HepG2 (cell line): ENCODE data around the gene PHF23. TPM values are rescaled to one million over a fixed set of nuclear protein-coding genes. Genes with fewer than 3 reads are reported as not detected.

ENCODE experiments used
- ARID5B ChIP-seq: IDR thresholded peaks from 2 replicates; pipeline ENCODE4 v1.4.0; 2020; ENCODE audit warnings: mild to moderate bottlenecking, missing genetic modification reagents
- FOXP1 ChIP-seq, 2 experiments: fragments of 450-650 bp in 1 of 2; IDR thresholded peaks; 2 replicates each; pipeline ENCODE4 v1.6.1; 2017 to 2018; ENCODE audit warnings: antibody characterized with exemption in 1 of 2
- GATA4 ChIP-seq: sonication (generic); IDR thresholded peaks from 2 replicates; pipeline ENCODE4 v1.6.1; 2016; ENCODE audit warnings: antibody characterized with exemption, low read depth, borderline replicate concordance
- MAFG ChIP-seq: sonication (generic); formaldehyde crosslinking; IDR thresholded peaks from 2 replicates; pipeline ENCODE4 v1.5.1; 2020; ENCODE audit warnings: mild to moderate bottlenecking, missing genetic modification reagents
- MAX ChIP-seq: IDR thresholded peaks from 2 replicates; pipeline ENCODE4 v1.6.1; 2012; ENCODE audit warnings: inconsistent platforms
- NFE2 ChIP-seq: sonication (generic); formaldehyde crosslinking; IDR thresholded peaks from 2 replicates; pipeline ENCODE4 v1.4.0; 2020; ENCODE audit warnings: missing genetic modification reagents
- PBX3 ChIP-seq: sonication (generic); formaldehyde crosslinking; IDR thresholded peaks from 2 replicates; pipeline ENCODE4 v1.8.1; 2023; ENCODE audit warnings: missing genetic modification reagents, inconsistent platforms, borderline replicate concordance
- SP4 ChIP-seq: sonication (generic); formaldehyde crosslinking; IDR thresholded peaks from 2 replicates; pipeline ENCODE4 v1.8.1; 2023; ENCODE audit warnings: mild to moderate bottlenecking, missing genetic modification reagents
- SSRP1 ChIP-seq: IDR thresholded peaks from 2 replicates; pipeline ENCODE4 v1.6.1; 2016; ENCODE audit warnings: control low read depth
- TFDP1 ChIP-seq: IDR thresholded peaks from 2 replicates; pipeline ENCODE4 v1.6.1; 2016; ENCODE audit warnings: missing compliant biosample characterization, missing genetic modification reagents, borderline replicate concordance
- TFDP2 ChIP-seq: sonication (generic); formaldehyde crosslinking; IDR thresholded peaks from 2 replicates; pipeline ENCODE4 v1.4.0; 2020; ENCODE audit warnings: missing genetic modification reagents
- TRIM24 ChIP-seq: sonication (generic); formaldehyde crosslinking; IDR thresholded peaks from 2 replicates; pipeline ENCODE4 v1.8.0; 2022; ENCODE audit warnings: mild to moderate bottlenecking, missing genetic modification reagents
- ZNF121 ChIP-seq: sonication (generic); formaldehyde crosslinking; IDR thresholded peaks from 2 replicates; pipeline ENCODE4 v1.5.0; 2020; ENCODE audit warnings: mild to moderate bottlenecking, missing genetic modification reagents
- ZNF264 ChIP-seq: sonication (generic); formaldehyde crosslinking; IDR thresholded peaks from 2 replicates; pipeline ENCODE4 v1.4.0; 2020; ENCODE audit warnings: missing genetic modification reagents
- ZNF296 ChIP-seq: sonication (generic); formaldehyde crosslinking; conservative IDR thresholded peaks from 2 replicates; pipeline ENCODE4 v1.5.0; 2020; ENCODE audit warnings: mild to moderate bottlenecking, missing genetic modification reagents
- ZNF3 ChIP-seq: IDR thresholded peaks from 2 replicates; pipeline ENCODE4 v1.7.0; 2017; ENCODE audit warnings: inconsistent platforms
- ZNF556 ChIP-seq: sonication (generic); formaldehyde crosslinking; IDR thresholded peaks from 2 replicates; pipeline ENCODE4 v1.4.0; 2020; ENCODE audit warnings: mild to moderate bottlenecking, missing genetic modification reagents, borderline replicate concordance
- ZNF639 ChIP-seq: conservative IDR thresholded peaks from 2 replicates; pipeline ENCODE4 v1.6.1; 2018; ENCODE audit warnings: missing genetic modification reagents
- ZNF644 ChIP-seq: IDR thresholded peaks from 2 replicates; pipeline ENCODE4 v1.6.1; 2016; ENCODE audit warnings: low read depth
- ZNF709 ChIP-seq: sonication (generic); formaldehyde crosslinking; IDR thresholded peaks from 2 replicates; pipeline ENCODE4 v1.5.0; 2020; ENCODE audit warnings: mild to moderate bottlenecking, missing genetic modification reagents
- ZNF879 ChIP-seq: sonication (generic); formaldehyde crosslinking; IDR thresholded peaks from 2 replicates; pipeline ENCODE4 v1.8.1; 2023; ENCODE audit warnings: missing genetic modification reagents
- ZUFSP ChIP-seq: sonication (generic); formaldehyde crosslinking; IDR thresholded peaks from 2 replicates; pipeline ENCODE4 v1.9.0; 2021; ENCODE audit warnings: missing genetic modification reagents, mild to moderate bottlenecking, borderline replicate concordance
- polyA plus RNA-seq, 8 experiments: library from polyadenylated mRNA; depleted of rRNA in 3 of 8; stranded (reverse) in 7 of 8; unstranded in 1 of 8; fragments of >200 nt; fragmentation: Illumina TruSeq in 4 of 8; extraction: Trizol in 4 of 8; gene quantifications; 2 replicates each; pipeline versions ENCODE4 v1.2.1 to v1.2.3, GENCODE V29; 2011 to 2016; ENCODE audit warnings: low read depth in 4 of 8, missing spikeins in 1 of 8, mixed read lengths in 1 of 8; ENCODE audit not compliant: insufficient read depth in 1 of 8
- total RNA-seq, 5 experiments: library from RNA; depleted of rRNA; stranded (reverse); fragments of >200 nt; fragmentation: Illumina TruSeq; extraction: Trizol; gene quantifications; 2 replicates each; pipeline ENCODE4 v1.2.3, GENCODE V29; 2016; ENCODE audit warnings: low read depth in 1 of 5

PHF23 gene
- total and polyA plus RNA-seq, 2 of the 13 experiments (the other 11 are each of a cell fraction or from before 2014, with no cell fraction given) = 27.6 to 33.2 TPM

GRCh38 chr17:7186241-7186640 lies 53.0 kb downstream of the PHF23 start (continued):
- TF ChIP-seq MAFG (CRISPR knock-in tag) (no peak), ZNF709 (CRISPR knock-in tag) (no peak), ZUFSP (CRISPR knock-in tag) (no peak), SSRP1 (CRISPR knock-in tag) (no peak), SP4 (CRISPR knock-in tag) (no peak), ZNF556 (CRISPR knock-in tag) (no peak), MAX (no peak), TRIM24 (CRISPR knock-in tag) (no peak), ZNF121 (no peak), TFDP2 (CRISPR knock-in tag) (no peak), PBX3 (CRISPR knock-in tag) (no peak), GATA4 (no peak), ZNF644 (0 out of 2 replicates have a peak, but pooled peaks have one; percentile 18), NFE2 (CRISPR knock-in tag) (no peak), ZNF296 (no peak), ZNF264 (CRISPR knock-in tag) (no peak), ZNF639 (CRISPR knock-in tag) (no peak), FOXP1 (IDR thresholded peaks at IDR 0.05) (no peak), FOXP1 (CRISPR knock-in tag; IDR thresholded peaks at IDR 0.05) (no peak), ARID5B (CRISPR knock-in tag) (no peak), ZNF879 (CRISPR knock-in tag) (no peak), TFDP1 (CRISPR knock-in tag) (no peak), ZNF3 (CRISPR knock-in tag) (no peak)
